Measurements from ENCODE around the gene TMEM25. TPM values are rescaled to one million over a fixed set of nuclear protein-coding genes. Genes with fewer than 3 reads are reported as not detected.

Gene TMEM25
- total RNA-seq, 1 experiment from 2014 or later = 63.1 TPM

DNA sequence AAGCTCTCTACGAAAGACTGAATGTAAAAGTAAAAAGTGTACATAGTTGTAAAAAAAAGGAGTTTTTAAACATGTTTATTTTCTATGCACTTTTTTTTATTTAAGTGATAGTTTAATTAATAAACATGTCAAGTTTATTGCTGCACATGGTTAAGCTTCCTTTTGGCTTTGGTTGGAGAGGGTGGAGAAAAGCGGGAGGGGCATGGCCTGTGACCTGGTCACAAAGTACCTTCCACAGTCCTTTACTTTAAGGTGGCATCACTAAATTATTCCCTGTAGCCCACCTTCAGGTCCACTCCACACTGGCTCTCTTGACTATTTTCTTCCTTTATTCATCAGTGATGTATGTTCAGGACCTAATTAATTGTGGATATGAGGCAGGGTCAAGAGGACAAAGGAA is 4.3 kb upstream of the TMEM25 start:
- Histone ChIP-seq H3K27me3 (replicated peaks; ENCODE audit: control insufficient read depth, insufficient read depth, low read length) (no peaks in the 10 kb centered on the region), H3K9me3 (no peaks in the 10 kb centered on the region), H3K4me1 (peaks cover 17% of the 10 kb centered on the region), H3K36me3 (ENCODE audit: control insufficient read depth, insufficient read depth, low read length) (peaks cover 4% of the 10 kb centered on the region; the same call in 1 of the 2 replicates), H3K4me3 (ENCODE audit: low read depth, low read length) (no peak overlapping the region)
- BruUV-seq (replicated peaks) = no TSS peak
- Mint-ChIP-seq H3K27me3 (ENCODE audit: insufficient read depth, unreplicated experiment) (no peaks in the 10 kb centered on the region), H3K4me3 (ENCODE audit: unreplicated experiment) (no peak overlapping the region), H3K27ac (ENCODE audit: unreplicated experiment) (no peak overlapping the region), H3K4me1 (ENCODE audit: low read depth, unreplicated experiment) (peaks cover 19% of the 10 kb centered on the region), H3K36me3 (ENCODE audit: insufficient read depth, unreplicated experiment) (peaks cover 61% of the 10 kb centered on the region), H3K9me3 (ENCODE audit: unreplicated experiment) (no peaks in the 10 kb centered on the region)
- TF ChIP-seq, protein P1, sequence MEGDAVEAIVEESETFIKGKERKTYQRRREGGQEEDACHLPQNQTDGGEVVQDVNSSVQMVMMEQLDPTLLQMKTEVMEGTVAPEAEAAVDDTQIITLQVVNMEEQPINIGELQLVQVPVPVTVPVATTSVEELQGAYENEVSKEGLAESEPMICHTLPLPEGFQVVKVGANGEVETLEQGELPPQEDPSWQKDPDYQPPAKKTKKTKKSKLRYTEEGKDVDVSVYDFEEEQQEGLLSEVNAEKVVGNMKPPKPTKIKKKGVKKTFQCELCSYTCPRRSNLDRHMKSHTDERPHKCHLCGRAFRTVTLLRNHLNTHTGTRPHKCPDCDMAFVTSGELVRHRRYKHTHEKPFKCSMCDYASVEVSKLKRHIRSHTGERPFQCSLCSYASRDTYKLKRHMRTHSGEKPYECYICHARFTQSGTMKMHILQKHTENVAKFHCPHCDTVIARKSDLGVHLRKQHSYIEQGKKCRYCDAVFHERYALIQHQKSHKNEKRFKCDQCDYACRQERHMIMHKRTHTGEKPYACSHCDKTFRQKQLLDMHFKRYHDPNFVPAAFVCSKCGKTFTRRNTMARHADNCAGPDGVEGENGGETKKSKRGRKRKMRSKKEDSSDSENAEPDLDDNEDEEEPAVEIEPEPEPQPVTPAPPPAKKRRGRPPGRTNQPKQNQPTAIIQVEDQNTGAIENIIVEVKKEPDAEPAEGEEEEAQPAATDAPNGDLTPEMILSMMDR (IDR thresholded peaks at IDR 0.05; ENCODE audit: insufficient read depth in 1 of 2, low read depth in 1 of 2, low read length in 1 of 2, severe bottlenecking in 1 of 2, unreplicated experiment in 1 of 2) = no peak
- ChIA-PET CTCF (interaction anchor here (1.1 kb wide), 1 partner anchor 14 kb away, joined by 3 read pairs; no protein-coding TSS in a partner anchor), POLR2A (interaction anchor here (0.9 kb wide), 1 partner anchor 16 kb away, joined by 4 read pairs; no protein-coding TSS in a partner anchor)
- DNase-seq = no peak
- intact Hi-C loops (cut with micrococcal nuclease; ENCODE audit: unreplicated experiment) = no loop called here

DNA sequence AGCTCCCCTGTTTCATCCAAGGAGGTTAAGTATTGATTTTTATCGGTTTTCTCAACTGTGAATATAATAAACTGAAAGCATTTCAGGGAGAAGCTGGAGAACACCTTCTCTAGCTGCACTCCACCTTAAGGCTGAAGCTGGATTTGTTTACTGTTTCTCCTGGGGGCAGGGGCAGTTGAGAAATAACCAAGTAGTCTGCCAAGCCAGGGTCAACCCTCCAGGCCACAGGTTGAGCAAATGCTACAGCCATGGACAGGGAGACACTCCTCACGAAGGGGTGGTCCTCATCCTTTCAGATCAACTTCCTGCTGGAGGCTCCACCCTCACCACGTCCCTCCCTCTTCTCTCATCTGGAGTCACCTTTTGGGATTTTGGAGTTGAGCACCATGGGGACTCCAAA is 3.9 kb upstream of the TMEM25 start, which contains the start of gene TTC36:
Gene TTC36 (plus strand): TSS at position 366 of the 400 bp plus-strand sequence. CDS start 21 bp downstream, at position 387.
- H3K9me3 Mint-ChIP-seq (ENCODE audit: unreplicated experiment) = no peaks in the 10 kb centered on the region
- Histone ChIP-seq H3K27me3 (replicated peaks; ENCODE audit: control insufficient read depth, insufficient read depth, low read length) (no peaks in the 10 kb centered on the region), H3K4me1 (peaks cover 22% of the 10 kb centered on the region), H3K36me3 (ENCODE audit: control insufficient read depth, insufficient read depth, low read length) (0 out of 2 replicates have a peak, but pooled peaks cover 4% of the 10 kb centered on the region), H3K4me3 (ENCODE audit: low read depth, low read length) (no peak within 1 kb of the TSS), H3K9me3 (no peaks in the 10 kb centered on the region)
- TF ChIP-seq, protein P1 (IDR thresholded peaks at IDR 0.05; ENCODE audit: insufficient read depth in 1 of 2, low read depth in 1 of 2, low read length in 1 of 2, severe bottlenecking in 1 of 2, unreplicated experiment in 1 of 2) = no peak
- no TSS peak for BruUV-seq (replicated peaks)
- ChIA-PET POLR2A (interaction anchor here (0.9 kb wide), 1 partner anchor 17 kb away, joined by 4 read pairs; no protein-coding TSS in a partner anchor), CTCF (interaction anchor here (1.1 kb wide), 1 partner anchor 13 kb away, joined by 3 read pairs; no protein-coding TSS in a partner anchor)
- H3K27ac Mint-ChIP-seq (ENCODE audit: unreplicated experiment) = no peak within 1 kb of the TSS
- H3K4me1 Mint-ChIP-seq (ENCODE audit: low read depth, unreplicated experiment) = peaks cover 23% of the 10 kb centered on the region
- no peaks in the 10 kb centered on the region for H3K27me3 Mint-ChIP-seq (ENCODE audit: insufficient read depth, unreplicated experiment)
- intact Hi-C loops (cut with micrococcal nuclease; ENCODE audit: unreplicated experiment) = no loop called here
- H3K4me3 Mint-ChIP-seq (ENCODE audit: unreplicated experiment) = no peak within 1 kb of the TSS
- no peak for DNase-seq
- peaks cover 57% of the 10 kb centered on the region for H3K36me3 Mint-ChIP-seq (ENCODE audit: insufficient read depth, unreplicated experiment)

DNA sequence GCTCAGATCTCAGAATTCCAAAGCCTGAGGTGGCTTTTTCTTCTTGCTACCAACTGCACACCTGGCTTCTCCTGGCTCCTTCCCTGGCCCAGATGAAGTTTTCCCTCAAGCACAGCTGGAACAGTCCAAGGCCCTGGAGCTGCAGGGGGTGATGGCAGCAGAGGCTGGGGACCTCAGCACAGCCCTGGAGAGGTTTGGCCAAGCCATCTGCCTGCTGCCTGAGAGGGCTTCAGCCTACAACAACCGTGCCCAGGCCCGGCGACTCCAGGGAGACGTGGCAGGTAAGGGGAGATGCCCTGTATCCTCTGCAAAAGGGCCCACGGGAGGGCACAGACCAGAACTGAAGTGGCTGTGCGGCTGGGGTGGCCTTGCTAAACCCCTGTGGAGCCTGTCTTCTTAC is 2.5 kb upstream of the TMEM25 start:
- peaks cover 44% of the 10 kb centered on the region for H3K36me3 Mint-ChIP-seq (ENCODE audit: insufficient read depth, unreplicated experiment)
- no TSS peak for BruUV-seq (replicated peaks)
- H3K27me3 Mint-ChIP-seq (ENCODE audit: insufficient read depth, unreplicated experiment) = no peaks in the 10 kb centered on the region
- intact Hi-C loops (cut with micrococcal nuclease; ENCODE audit: unreplicated experiment) = no loop called here
- TF ChIP-seq, protein P1 (IDR thresholded peaks at IDR 0.05; ENCODE audit: insufficient read depth in 1 of 2, low read depth in 1 of 2, low read length in 1 of 2, severe bottlenecking in 1 of 2, unreplicated experiment in 1 of 2) = no peak
- POLR2A ChIA-PET = no interaction called here
- Histone ChIP-seq H3K36me3 (ENCODE audit: control insufficient read depth, insufficient read depth, low read length) (peaks cover 5% of the 10 kb centered on the region), H3K27me3 (replicated peaks; ENCODE audit: control insufficient read depth, insufficient read depth, low read length) (no peaks in the 10 kb centered on the region), H3K4me3 (ENCODE audit: low read depth, low read length) (no peak overlapping the region), H3K4me1 (peaks cover 26% of the 10 kb centered on the region), H3K9me3 (no peaks in the 10 kb centered on the region)
- CTCF ChIA-PET = interaction anchor here (1.1 kb wide), 1 partner anchor 39 kb away, joined by 3 read pairs; no protein-coding TSS in a partner anchor
- peaks cover 19% of the 10 kb centered on the region for H3K4me1 Mint-ChIP-seq (ENCODE audit: low read depth, unreplicated experiment)
- DNase-seq = no peak
- H3K4me3 Mint-ChIP-seq (ENCODE audit: unreplicated experiment) = no peak overlapping the region
- no peak overlapping the region for H3K27ac Mint-ChIP-seq (ENCODE audit: unreplicated experiment)
- no peaks in the 10 kb centered on the region for H3K9me3 Mint-ChIP-seq (ENCODE audit: unreplicated experiment)

All from Caco-2 (cell line).